Measurements from ENCODE around the gene UBQLN2. TPM values are rescaled to one million over a fixed set of nuclear protein-coding genes. Genes with fewer than 3 reads are reported as not detected.
"Not testable (repeated sequence)": the region's sequence is repeated elsewhere in the genome, so short reads cannot be mapped to it uniquely, and the experiment has no call there.

UBQLN2 gene
- total RNA-seq (2022) (33.7 and 38.2 TPM in 2 replicates), Bru-seq, nascent RNA (percentile 90 among the genes with signal in this experiment), BruChase-seq, experiment 1, labeled RNA remaining after a 6-hour chase (percentile 98 among the genes with signal in this experiment), BruChase-seq, experiment 2, labeled RNA remaining after a 2-hour chase (percentile 98 among the genes with signal in this experiment)
- long read RNA-seq, full-length matches to known transcripts, result 56 of 58 reads
- long read RNA-seq, partial matches to known transcripts, result 0 of 58 reads
- long read RNA-seq, other reads (novel, unspliced or antisense), result 2 of 58 reads

- Mint-ChIP-seq H3K4me1 (ENCODE audit: low read depth, unreplicated experiment) (peaks cover 2% of the 10 kb centered on the region), H3K9me3 (ENCODE audit: low read depth, unreplicated experiment) (no peaks in the 10 kb centered on the region), H3K36me3 (ENCODE audit: insufficient read depth, unreplicated experiment) (peaks cover 42% of the 10 kb centered on the region), H3K27ac (ENCODE audit: unreplicated experiment) (peak within 1 kb of the TSS; percentile 85), H3K27me3 (ENCODE audit: unreplicated experiment) (no peaks in the 10 kb centered on the region), H3K4me3 (ENCODE audit: low read depth, unreplicated experiment) (peak within 1 kb of the TSS; percentile 67)
- intact Hi-C loops (cut with micrococcal nuclease; ENCODE audit: unreplicated experiment), result loop anchor here (5.0 kb wide), 1 partner anchor 164 kb away; the partner anchor contains the start of gene NBDY
- DNase-seq, result peak; percentile 78
- BruUV-seq (replicated peaks), result no TSS peak
- no peak for TF ChIP-seq CTCF (IDR thresholded peaks at IDR 0.05; ENCODE audit: unreplicated experiment)
- CTCF ChIA-PET, result interaction anchor here (0.5 kb wide), 1 partner anchor 329 kb away, joined by 7 read pairs; no protein-coding TSS in a partner anchor
Observed at GRCh38 chrX:56563231-56564161, at the start of gene UBQLN2. Gene UBQLN2, plus strand, starts transcription at chrX:56563627. Its CDS starts 247 bp downstream, at chrX:56563874.

- Mint-ChIP-seq H3K4me1 (ENCODE audit: low read depth, unreplicated experiment) (no peaks in the 10 kb centered on the region), H3K27ac (ENCODE audit: unreplicated experiment) (no peak overlapping the region), H3K4me3 (ENCODE audit: low read depth, unreplicated experiment) (no peak overlapping the region), H3K9me3 (ENCODE audit: low read depth, unreplicated experiment) (peaks cover 5% of the 10 kb centered on the region), H3K27me3 (ENCODE audit: unreplicated experiment) (no peaks in the 10 kb centered on the region), H3K36me3 (ENCODE audit: insufficient read depth, unreplicated experiment) (no peaks in the 10 kb centered on the region)
- TF ChIP-seq CTCF (IDR thresholded peaks at IDR 0.05; ENCODE audit: unreplicated experiment), result no peak
- BruUV-seq (replicated peaks), result no TSS peak
- no peak for DNase-seq
- intact Hi-C loops (cut with micrococcal nuclease; ENCODE audit: unreplicated experiment), result no loop called here
- CTCF ChIA-PET, result no interaction called here
Observed at GRCh38 chrX:56519642-56520041, 43.8 kb upstream of the UBQLN2 start.

- H3K4me3 Mint-ChIP-seq (ENCODE audit: low read depth, unreplicated experiment); H3K4me1 Mint-ChIP-seq (ENCODE audit: low read depth, unreplicated experiment); DNase-seq; CTCF ChIA-PET; BruUV-seq (replicated peaks); H3K36me3 Mint-ChIP-seq (ENCODE audit: insufficient read depth, unreplicated experiment); H3K27ac Mint-ChIP-seq (ENCODE audit: unreplicated experiment); H3K27me3 Mint-ChIP-seq (ENCODE audit: unreplicated experiment); intact Hi-C loops (cut with micrococcal nuclease; ENCODE audit: unreplicated experiment): not testable (repeated sequence)
- H3K9me3 Mint-ChIP-seq (ENCODE audit: low read depth, unreplicated experiment), result peaks cover 12% of the 10 kb centered on the region
Observed at GRCh38 chrX:56529482-56530007, 33.9 kb upstream of the UBQLN2 start.

- peaks cover 10% of the 10 kb centered on the region for H3K9me3 Mint-ChIP-seq (ENCODE audit: low read depth, unreplicated experiment)
Observed at GRCh38 chrX:56530011-56530410, 33.4 kb upstream of the UBQLN2 start.

More at GRCh38 chrX:56530011-56530410, 33.4 kb upstream of the UBQLN2 start:
- TF ChIP-seq CTCF (IDR thresholded peaks at IDR 0.05; ENCODE audit: unreplicated experiment), result no peak
- H3K4me1 Mint-ChIP-seq (ENCODE audit: low read depth, unreplicated experiment), result no peaks in the 10 kb centered on the region
- no TSS peak for BruUV-seq (replicated peaks)
- intact Hi-C loops (cut with micrococcal nuclease; ENCODE audit: unreplicated experiment), result no loop called here
- H3K36me3 Mint-ChIP-seq (ENCODE audit: insufficient read depth, unreplicated experiment), result no peaks in the 10 kb centered on the region
- H3K27ac Mint-ChIP-seq (ENCODE audit: unreplicated experiment), result no peak overlapping the region
- no peaks in the 10 kb centered on the region for H3K27me3 Mint-ChIP-seq (ENCODE audit: unreplicated experiment)
- CTCF ChIA-PET, result no interaction called here
- DNase-seq, result no peak
- no peak overlapping the region for H3K4me3 Mint-ChIP-seq (ENCODE audit: low read depth, unreplicated experiment)

All from Calu3 (cell line).